ENCODE data around the gene ADRB1. TPM values are rescaled to one million over a fixed set of nuclear protein-coding genes. Genes with fewer than 3 reads are reported as not detected.

ADRB1 gene
- total RNA-seq, 1 donor from 2014 or later = not detected

DNA sequence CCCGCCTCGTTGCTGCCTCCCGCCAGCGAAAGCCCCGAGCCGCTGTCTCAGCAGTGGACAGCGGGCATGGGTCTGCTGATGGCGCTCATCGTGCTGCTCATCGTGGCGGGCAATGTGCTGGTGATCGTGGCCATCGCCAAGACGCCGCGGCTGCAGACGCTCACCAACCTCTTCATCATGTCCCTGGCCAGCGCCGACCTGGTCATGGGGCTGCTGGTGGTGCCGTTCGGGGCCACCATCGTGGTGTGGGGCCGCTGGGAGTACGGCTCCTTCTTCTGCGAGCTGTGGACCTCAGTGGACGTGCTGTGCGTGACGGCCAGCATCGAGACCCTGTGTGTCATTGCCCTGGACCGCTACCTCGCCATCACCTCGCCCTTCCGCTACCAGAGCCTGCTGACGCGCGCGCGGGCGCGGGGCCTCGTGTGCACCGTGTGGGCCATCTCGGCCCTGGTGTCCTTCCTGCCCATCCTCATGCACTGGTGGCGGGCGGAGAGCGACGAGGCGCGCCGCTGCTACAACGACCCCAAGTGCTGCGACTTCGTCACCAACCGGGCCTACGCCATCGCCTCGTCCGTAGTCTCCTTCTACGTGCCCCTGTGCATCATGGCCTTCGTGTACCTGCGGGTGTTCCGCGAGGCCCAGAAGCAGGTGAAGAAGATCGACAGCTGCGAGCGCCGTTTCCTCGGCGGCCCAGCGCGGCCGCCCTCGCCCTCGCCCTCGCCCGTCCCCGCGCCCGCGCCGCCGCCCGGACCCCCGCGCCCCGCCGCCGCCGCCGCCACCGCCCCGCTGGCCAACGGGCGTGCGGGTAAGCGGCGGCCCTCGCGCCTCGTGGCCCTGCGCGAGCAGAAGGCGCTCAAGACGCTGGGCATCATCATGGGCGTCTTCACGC, 825 bp downstream of the ADRB1 start:
- Mint-ChIP-seq H3K27ac (ENCODE audit: unreplicated experiment) (no peak overlapping the region), H3K4me3 (ENCODE audit: unreplicated experiment) (peak overlapping the region; percentile 69), H3K4me1 (ENCODE audit: unreplicated experiment) (peaks cover 8% of the 10 kb centered on the region), H3K9me3 (ENCODE audit: unreplicated experiment) (no peaks in the 10 kb centered on the region), H3K36me3 (ENCODE audit: low read depth, unreplicated experiment) (no peaks in the 10 kb centered on the region), H3K27me3 (ENCODE audit: unreplicated experiment) (peaks cover 20% of the 10 kb centered on the region)
- TF ChIP-seq, protein P1, sequence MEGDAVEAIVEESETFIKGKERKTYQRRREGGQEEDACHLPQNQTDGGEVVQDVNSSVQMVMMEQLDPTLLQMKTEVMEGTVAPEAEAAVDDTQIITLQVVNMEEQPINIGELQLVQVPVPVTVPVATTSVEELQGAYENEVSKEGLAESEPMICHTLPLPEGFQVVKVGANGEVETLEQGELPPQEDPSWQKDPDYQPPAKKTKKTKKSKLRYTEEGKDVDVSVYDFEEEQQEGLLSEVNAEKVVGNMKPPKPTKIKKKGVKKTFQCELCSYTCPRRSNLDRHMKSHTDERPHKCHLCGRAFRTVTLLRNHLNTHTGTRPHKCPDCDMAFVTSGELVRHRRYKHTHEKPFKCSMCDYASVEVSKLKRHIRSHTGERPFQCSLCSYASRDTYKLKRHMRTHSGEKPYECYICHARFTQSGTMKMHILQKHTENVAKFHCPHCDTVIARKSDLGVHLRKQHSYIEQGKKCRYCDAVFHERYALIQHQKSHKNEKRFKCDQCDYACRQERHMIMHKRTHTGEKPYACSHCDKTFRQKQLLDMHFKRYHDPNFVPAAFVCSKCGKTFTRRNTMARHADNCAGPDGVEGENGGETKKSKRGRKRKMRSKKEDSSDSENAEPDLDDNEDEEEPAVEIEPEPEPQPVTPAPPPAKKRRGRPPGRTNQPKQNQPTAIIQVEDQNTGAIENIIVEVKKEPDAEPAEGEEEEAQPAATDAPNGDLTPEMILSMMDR (IDR thresholded peaks at IDR 0.05; ENCODE audit: unreplicated experiment) = no peak
- DNase-seq (ENCODE audit: low spot score) = peak; percentile 7

GRCh38 chr10:114045136-114046086, 1.7 kb downstream of the ADRB1 start:
- Mint-ChIP-seq H3K9me3 (ENCODE audit: unreplicated experiment) (no peaks in the 10 kb centered on the region), H3K4me1 (ENCODE audit: unreplicated experiment) (peaks cover 8% of the 10 kb centered on the region), H3K27me3 (ENCODE audit: unreplicated experiment) (peaks cover 20% of the 10 kb centered on the region), H3K36me3 (ENCODE audit: low read depth, unreplicated experiment) (no peaks in the 10 kb centered on the region), H3K27ac (ENCODE audit: unreplicated experiment) (peak overlapping the region; percentile 13), H3K4me3 (ENCODE audit: unreplicated experiment) (peak overlapping the region; percentile 27)
- peak; percentile 36 for DNase-seq (ENCODE audit: low spot score)
- TF ChIP-seq, protein P1 (IDR thresholded peaks at IDR 0.05; ENCODE audit: unreplicated experiment) = no peak

- H3K4me1 Mint-ChIP-seq (ENCODE audit: unreplicated experiment) = peaks cover 8% of the 10 kb centered on the region
Observed at GRCh38 chr10:114046087-114046458, 2.4 kb downstream of the ADRB1 start.

GRCh38 chr10:114048472-114048871, 4.8 kb downstream of the ADRB1 start:
- TF ChIP-seq, protein P1 (IDR thresholded peaks at IDR 0.05; ENCODE audit: unreplicated experiment) = no peak
- Mint-ChIP-seq H3K27ac (ENCODE audit: unreplicated experiment) (no peak overlapping the region), H3K36me3 (ENCODE audit: low read depth, unreplicated experiment) (no peaks in the 10 kb centered on the region), H3K27me3 (ENCODE audit: unreplicated experiment) (peaks cover 9% of the 10 kb centered on the region), H3K4me3 (ENCODE audit: unreplicated experiment) (no peak overlapping the region), H3K4me1 (ENCODE audit: unreplicated experiment) (peaks cover 4% of the 10 kb centered on the region), H3K9me3 (ENCODE audit: unreplicated experiment) (no peaks in the 10 kb centered on the region)
- no peak for DNase-seq (ENCODE audit: low spot score)

More at GRCh38 chr10:114046087-114046458, 2.4 kb downstream of the ADRB1 start:
- no peak for DNase-seq (ENCODE audit: low spot score)
- TF ChIP-seq, protein P1 (IDR thresholded peaks at IDR 0.05; ENCODE audit: unreplicated experiment) = no peak
- Mint-ChIP-seq H3K36me3 (ENCODE audit: low read depth, unreplicated experiment) (no peaks in the 10 kb centered on the region), H3K9me3 (ENCODE audit: unreplicated experiment) (no peaks in the 10 kb centered on the region), H3K27me3 (ENCODE audit: unreplicated experiment) (peaks cover 18% of the 10 kb centered on the region), H3K27ac (ENCODE audit: unreplicated experiment) (no peak overlapping the region), H3K4me3 (ENCODE audit: unreplicated experiment) (peak overlapping the region; percentile 27)
